NCI-H1436 (cell line): ENCODE results near the gene POLR3C.
A peak's percentile ranks its signal among the peaks of the same experiment; 100 is the strongest.

Source experiments
- DNase-seq: peaks from one replicate; lab custom pipeline; 2025; lab: John Stamatoyannopoulos, UW

The POLR3C gene

DNA sequence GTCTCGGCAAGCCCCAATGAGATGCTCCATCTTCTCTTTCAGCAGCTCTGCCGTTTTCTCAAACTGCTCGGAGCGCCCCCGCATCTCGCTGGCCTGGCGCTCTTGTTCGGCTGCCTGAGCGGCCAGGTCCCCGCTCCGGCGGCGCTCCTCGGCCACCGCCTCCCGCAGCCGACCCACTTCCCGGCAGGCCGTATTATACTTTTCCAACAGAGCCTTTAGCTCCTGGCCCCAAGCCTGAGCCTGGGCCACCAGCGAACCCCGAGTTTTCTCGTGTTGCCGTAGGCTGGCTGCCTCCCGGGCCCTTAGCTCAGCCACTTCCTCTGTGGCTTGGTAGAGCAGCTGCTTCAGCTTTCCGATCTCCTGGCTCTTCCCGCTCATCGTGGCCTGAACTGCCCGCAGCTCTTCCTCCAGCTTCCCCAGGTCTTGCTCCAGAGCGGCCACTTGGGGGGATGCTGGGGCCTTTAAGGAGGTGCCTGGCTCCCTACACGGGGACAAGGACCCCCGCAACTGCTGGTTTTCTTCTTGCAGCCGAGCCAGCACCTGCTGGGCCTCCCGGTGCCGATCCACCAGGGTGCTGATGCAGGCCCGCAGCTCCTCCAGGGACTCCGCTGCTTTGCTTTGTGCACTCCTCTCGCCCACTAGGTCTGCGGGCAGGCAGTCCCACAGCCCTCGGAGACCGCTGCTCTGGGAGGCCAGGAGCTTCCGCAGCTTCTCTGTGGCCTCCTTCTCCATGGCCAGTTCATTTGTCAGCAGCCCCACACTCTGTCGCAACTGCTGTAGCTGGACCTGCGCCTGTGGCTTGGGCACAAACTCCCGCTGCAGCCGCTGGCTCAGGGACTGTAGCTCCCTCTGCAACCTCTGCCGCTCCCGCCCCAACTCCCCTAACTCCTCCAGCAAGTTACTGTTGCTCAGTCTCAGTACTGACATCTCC is 48.3 kb downstream of the POLR3C start:
- no peak for DNase-seq

DNA sequence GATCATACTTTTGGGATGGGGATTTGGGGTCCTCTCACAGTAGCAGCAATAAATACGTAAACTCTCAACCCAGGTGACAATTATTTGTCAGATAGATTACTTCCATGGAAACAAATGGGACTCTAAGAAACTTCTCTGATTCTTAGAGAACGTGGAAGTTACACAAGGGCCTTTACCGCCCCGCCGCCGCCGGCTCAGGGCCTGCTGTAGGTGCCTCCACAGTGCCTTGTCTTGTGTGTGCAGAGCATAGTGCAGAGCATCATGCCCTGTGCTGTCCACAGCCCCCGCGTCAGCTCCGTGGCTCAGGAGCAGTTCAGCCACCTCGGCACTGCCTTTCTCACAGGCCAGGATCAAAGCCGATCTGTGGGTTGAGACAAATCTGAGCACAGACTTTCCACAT is 50.6 kb downstream of the POLR3C start:
- no peak for DNase-seq

DNA sequence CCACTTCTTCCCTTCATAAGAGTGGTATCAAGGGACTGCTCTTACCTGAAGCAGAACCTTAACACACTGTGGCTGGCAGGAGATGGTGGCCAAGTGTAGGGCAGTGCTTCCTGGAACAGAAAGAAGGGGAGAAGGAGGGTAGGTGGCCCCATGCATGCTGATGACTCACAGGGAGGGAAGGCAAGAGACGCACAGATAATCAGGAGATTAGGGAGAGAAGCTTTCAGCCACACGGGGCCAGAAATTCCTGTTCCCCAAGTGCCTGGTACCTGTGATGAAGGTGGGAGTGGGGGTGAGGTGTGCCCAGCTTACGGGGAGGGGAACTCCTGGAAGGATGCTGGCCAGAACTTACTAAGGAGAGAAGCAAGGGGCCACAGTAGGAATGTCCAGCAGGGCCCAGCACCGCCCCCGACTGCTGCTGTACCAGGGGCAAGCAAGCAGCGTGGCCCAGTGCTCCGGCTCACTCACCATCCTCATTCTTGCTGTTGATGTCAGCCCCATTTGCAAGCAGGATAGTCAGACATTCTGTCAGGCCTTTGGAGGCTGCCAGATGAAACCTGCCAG is 54.0 kb downstream of the POLR3C start:
- no peak for DNase-seq

DNA sequence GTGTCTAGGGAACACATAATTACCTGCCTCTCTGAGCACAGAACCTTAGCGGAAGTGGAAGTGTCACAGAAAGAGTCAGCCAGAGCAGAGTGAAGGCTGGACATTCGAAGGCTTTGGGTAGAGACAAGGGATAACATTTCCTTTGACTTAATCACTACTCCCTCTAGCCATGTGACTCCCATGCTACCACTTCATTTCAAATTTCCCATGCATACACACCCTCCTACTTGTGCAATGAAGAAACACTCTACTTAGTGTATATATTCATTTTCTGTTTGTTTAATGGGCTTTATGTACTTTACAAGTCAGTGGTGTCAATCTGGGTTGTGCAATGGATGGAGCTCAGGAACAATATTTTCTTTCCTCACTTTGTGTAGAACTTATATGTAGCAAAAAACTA is 54.7 kb downstream of the POLR3C start:
- DNase-seq = no peak

DNA sequence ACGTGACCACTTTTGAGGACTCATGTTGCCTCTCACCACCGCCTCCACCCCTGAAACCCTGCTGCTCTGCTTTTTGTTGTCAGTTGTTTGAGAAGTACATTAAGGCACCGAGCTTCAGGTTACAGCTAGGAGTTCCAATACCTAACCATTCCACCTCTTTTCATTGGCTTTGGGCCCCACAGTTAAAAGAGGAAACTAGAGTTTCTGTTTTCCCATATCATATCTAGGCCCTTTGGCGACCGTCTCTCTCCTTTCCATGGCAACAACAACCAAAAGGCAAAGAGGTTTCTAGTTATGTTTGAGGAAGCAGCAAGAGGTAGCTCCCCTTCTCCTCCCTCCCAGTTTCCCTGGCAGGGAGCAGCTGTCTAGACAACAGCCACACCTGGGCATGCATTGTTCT is 55.8 kb downstream of the POLR3C start:
- peak; percentile 28 for DNase-seq

DNA sequence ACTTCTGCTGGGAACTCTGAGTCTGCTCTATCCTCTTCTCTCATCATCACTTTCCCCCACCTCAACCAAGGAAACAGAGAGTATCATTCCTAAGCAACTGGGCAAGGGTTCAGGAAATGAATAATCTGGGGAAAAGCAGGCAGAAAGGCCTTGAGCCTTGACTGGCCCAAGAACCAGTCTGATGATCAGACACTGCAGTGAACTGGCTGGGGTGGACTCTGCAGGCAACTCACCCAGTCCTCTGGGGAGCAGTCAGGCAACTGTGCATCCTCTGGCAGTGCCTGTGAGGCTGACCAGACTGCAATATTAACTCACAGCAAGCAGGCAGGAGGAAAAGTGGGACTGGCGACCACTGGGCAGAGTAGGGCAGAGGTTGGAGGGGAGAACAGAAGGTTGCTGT is 60.7 kb downstream of the POLR3C start:
- no peak for DNase-seq

DNA sequence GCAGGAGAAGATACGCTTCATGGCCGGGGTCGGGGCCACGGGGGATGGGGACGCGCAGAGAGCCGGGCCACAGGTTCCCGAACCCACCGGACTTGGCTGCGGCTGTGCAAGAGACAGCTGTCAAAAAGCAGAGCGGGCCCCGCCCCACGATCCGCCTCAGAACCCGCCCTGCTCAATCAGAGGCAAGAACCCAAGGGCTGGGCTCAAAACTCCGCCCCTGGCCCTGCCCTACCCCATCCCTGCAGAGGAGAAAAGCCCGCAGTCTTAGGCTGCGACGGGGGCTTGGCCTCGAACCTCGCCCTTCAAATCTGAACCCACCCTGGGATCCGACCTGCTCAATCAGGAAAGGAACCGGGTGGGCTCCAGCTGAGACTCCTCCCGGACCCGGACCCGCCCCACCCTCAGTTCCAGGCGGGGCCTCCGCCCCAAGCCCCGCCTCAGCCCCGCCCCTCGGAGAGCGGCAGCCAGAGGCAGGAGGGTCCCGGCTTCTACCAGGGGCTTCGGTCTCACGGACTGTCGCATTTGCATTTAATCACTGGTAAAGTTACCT is 61.8 kb downstream of the POLR3C start, which contains the start of gene ANKRD35:
Gene ANKRD35, minus strand, starts transcription at position 129 of the 550 bp plus-strand sequence. Its CDS starts 108 bp downstream, at position 21.
- DNase-seq = peak; percentile 68

DNA sequence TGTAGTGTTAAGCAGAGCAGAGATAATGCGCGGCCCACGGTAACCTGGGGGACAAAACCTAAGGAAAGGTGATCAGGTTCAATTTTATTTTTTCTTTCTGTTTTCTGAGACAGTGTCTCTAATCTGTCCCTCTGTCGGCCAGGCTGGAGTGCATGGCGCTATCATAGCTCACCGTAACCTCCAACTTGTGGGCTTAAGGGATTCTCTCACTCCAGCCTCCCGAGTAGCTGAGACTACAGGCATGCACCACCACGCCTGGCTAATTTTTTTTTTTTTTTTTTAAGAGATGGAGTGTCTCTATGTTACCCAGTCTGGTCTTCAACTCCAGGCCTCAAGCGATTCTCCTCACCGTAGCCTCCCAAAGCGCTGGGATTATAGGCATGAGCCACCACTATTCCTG is 62.4 kb downstream of the POLR3C start:
- DNase-seq = no peak

DNA sequence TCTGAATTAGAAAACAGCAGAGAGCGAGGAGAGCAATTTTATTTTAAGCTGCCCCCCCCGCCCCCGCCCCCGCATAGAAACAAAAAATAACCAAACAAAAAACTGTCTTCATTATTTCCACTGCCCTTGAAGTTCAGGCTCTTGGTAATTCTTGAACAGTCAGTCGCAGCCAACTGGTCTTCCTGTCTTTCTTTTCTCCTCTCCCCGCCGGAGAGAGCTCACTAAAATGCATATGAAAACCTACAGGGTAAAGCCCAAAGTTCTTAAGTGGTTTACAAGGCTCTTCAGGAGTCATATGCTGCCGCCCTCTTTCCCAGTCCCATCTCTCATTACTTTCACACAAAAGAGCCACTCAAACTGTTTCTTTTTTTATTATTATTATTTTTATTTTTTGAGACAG is 62.8 kb downstream of the POLR3C start:
- DNase-seq = no peak

DNA sequence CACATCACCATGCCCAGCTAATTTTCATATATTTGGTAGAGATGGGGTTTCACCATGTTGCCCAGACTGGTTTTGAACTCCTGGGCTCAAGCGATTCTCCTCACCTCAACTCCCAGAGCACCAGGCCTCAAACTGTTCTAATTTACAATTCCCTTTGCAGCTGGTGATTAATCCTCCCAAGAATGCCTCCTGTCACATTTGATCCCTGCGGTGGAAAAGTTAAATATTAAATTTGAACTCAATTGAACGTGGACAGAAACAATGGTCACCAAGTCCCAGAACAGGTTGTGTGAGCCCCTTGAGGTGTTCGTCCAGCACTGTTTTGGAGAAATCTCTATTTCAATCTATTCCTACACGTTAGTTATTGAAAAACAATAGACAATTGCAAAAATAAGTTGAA is 63.6 kb downstream of the POLR3C start:
- DNase-seq = no peak

DNA sequence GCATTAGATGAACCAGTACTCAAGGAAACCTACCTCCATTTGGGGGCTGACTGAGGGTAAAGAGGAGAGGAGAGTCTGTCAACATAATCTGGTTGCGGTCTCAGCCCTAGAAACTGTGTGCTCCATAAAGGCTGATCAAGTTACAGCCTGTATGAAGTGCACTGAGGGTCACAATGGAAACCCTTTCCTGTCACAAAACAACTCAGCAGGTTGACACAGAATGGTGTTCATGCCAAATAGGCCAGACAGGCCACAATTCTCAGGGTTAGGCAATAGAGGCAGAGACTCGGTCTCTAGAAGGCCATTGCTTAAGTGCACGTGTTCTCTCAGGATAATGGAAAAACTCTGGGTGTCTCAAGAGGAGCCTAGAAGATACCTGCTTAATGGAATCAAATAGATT is 65.7 kb downstream of the POLR3C start:
- peak; percentile 7 for DNase-seq

DNA sequence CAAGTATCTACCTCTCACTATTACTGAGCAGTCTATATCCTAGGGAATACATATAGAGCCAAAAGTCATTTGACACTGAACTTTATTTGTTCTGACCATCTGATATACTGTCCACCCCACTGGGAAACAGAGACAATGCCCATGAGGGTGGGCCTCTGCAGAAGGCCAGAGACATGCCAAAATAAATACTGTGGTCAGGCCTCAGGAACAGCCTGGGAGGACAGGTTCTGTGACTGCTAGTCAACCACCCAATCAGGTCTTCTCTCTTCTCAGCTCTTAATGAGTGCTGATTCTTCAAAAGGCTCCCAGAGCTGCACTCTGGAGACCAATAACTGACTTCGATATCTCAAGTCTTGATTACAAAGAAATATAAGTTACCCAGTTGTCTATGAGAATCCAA is 67.1 kb downstream of the POLR3C start:
- DNase-seq = no peak

DNA sequence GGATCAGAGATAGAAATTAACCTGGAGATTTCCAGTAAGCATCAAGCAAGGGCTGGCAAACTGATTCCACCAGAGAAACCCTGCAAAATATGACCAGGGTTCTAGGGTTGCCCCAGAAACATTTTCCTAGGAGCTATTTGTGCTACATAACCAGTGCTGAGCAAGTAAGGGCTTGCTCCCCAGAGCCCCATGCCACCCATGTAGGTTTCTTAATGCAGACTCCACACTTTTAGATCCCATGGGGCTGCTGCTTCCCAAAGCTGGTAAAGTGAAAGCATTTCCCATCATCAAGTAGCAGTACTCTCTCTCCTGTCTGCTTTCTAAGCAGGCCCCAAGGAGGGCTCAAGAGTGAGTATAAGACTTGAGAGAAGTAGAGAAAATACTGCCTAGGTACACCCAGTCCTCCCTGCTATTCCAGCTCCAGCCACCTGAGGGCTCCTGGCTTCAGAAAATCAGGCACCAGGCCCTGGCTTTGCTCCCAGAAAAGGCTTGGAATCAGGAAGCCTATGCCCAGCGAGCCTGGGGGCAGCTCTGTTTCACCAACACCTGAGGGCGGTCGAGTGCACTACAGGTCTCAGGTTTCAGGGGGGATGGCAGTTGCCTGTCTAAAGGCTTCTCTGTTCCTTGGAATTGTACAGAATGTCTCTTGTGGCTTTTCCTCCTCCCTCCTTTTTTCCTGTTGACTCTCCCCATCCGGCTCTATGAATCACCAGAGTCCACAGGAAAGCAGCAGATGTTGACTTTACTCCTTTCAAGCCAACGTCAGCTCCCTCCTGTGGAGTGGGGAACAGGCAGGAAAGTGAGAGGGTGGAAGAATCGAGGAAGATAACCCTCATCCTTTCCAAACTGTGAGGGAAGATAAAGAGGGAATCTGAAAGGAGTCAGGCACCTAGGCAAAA is 67.8 kb downstream of the POLR3C start:
- peak; percentile 83 for DNase-seq

DNA sequence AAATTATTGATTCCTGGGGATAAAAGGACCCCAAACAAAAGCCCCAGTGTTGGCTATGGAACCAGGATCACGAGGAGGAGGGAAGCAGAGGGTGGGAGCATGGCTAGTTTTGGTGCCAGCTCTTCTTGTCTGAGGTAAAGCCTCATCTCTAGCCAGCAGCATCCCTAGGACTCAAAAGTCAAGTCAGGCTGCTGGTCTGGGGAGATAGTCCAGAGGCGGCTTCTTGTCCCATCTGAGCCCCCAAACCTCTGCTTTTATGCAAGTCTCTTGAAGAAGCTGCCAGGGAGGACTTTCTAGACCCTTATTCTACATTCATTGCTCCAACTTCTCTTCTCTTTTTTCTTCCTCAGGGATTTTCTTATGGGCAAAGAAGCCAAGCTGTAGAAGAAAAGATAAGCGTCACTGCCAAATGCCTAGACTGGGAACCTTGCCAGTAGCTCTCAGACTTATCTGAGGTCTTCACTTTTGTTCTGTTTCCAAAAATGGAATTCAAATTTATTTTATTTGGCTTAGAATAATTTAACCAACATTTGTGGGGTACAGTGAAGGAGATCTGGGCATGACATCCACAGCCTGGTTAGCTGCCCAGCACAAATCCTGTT is 68.6 kb downstream of the POLR3C start:
- no peak for DNase-seq

DNA sequence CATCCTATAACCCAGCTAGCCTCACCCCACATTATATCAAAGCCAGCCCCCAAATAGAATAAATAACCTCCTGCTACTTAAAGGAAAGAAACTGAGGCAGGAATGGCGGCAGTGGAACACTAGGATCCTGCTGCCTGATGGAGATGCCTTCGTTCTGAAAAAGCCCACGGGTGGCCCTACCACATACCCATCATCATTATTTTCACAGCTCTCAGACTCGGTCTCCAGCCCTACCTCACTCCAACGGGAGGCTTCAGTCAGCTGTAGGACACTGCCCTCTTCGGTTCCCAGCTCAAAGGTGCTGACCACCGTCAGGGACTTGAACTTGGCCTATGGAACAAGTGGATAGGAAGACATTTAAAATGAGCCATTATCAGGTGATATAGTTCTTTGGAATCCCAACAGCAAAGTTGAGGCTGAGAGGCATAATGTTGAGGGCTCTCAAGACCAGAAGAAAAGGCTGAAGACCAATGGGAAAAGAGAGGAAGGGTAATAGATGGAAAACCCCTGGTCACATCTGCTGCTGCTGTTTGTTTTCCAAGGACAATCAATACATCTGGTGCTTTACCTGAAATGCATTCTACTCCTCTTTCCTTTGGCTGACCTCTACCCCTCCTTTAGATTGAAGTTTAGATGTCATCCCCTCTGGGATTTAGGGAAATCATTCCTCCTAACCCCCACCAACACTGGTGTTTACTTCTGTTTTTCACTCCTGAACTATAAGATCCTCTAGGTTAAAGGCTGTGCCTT is 69.5 kb downstream of the POLR3C start:
- DNase-seq = no peak
